ENCODE results near the gene CCDC188. TPM values are rescaled to one million over a fixed set of nuclear protein-coding genes. Genes with fewer than 3 reads are reported as not detected.

CCDC188 gene
- total RNA-seq, 1 donor from 2014 or later = not detected

DNA sequence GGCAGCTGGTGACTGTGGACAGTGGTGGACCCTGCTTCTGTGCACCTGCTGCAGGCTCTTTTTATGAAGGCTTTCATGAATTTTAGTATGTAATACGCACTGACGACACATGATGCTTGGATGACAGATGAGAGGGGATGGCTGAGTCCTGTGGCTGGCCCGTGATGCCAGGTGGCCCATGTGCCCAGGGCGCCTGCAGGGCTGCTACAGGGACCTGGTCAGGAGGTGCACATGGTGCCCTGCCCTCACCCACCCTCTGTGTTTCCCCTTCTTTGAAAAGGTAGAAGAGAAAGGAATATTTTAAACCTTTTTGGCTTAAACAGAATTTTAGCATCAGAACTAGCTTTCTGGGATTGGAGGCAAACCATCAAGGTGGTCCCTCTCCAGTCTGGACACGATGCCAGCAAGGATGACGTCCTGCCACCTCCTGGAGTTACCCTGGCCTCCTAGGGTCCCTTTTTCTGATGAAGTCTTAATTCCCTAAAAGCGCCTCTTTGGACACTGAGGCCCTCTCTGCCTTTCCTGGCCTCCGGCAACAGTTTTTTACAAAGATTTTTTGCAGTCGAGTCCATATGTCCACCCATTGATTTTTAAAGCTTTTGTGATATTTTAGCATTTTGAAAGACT lies 40.4 kb downstream of the CCDC188 start:
- Histone ChIP-seq H2AFZ (ENCODE audit: low read depth, low read length) (no peak overlapping the region), H3K4me3 (ENCODE audit: insufficient read depth, low read depth, low read length) (no peak overlapping the region), H3K27me3 (ENCODE audit: insufficient read depth, low read length) (no peaks in the 10 kb centered on the region), H3K79me2 (ENCODE audit: insufficient read depth, low read length) (peaks cover 31% of the 10 kb centered on the region), H3K4me2 (ENCODE audit: low read length) (no peak overlapping the region), H4K20me1 (ENCODE audit: insufficient read depth, low read length) (peaks cover 80% of the 10 kb centered on the region), H3K4me1 (ENCODE audit: insufficient read depth, low read length) (no peaks in the 10 kb centered on the region), H3K9me3 (ENCODE audit: insufficient read depth, low read depth, low read length) (no peaks in the 10 kb centered on the region), H3K36me3 (ENCODE audit: insufficient read depth, low read length) (peaks cover 46% of the 10 kb centered on the region), H3K27ac (ENCODE audit: low read depth, low read length) (no peak overlapping the region), H3K9ac (ENCODE audit: low read length) (no peak overlapping the region)
- DNase-seq (ENCODE audit: low read depth) (no peak), FAIRE-seq (no peak)
- Mint-ChIP-seq H3K9me3 (ENCODE audit: unreplicated experiment) (no peaks in the 10 kb centered on the region), H3K4me3 (ENCODE audit: unreplicated experiment) (no peak overlapping the region), H3K36me3 (ENCODE audit: low read depth, unreplicated experiment) (peaks cover 13% of the 10 kb centered on the region), H3K27me3 (ENCODE audit: low read depth, unreplicated experiment) (no peaks in the 10 kb centered on the region), H3K4me1 (ENCODE audit: low read depth, unreplicated experiment) (no peaks in the 10 kb centered on the region), H3K27ac (ENCODE audit: unreplicated experiment) (no peak overlapping the region)
- TF ChIP-seq EZH2 (IDR thresholded peaks at IDR 0.05; ENCODE audit: insufficient read depth, low read length) = no peak
- TF ChIP-seq, protein P1, sequence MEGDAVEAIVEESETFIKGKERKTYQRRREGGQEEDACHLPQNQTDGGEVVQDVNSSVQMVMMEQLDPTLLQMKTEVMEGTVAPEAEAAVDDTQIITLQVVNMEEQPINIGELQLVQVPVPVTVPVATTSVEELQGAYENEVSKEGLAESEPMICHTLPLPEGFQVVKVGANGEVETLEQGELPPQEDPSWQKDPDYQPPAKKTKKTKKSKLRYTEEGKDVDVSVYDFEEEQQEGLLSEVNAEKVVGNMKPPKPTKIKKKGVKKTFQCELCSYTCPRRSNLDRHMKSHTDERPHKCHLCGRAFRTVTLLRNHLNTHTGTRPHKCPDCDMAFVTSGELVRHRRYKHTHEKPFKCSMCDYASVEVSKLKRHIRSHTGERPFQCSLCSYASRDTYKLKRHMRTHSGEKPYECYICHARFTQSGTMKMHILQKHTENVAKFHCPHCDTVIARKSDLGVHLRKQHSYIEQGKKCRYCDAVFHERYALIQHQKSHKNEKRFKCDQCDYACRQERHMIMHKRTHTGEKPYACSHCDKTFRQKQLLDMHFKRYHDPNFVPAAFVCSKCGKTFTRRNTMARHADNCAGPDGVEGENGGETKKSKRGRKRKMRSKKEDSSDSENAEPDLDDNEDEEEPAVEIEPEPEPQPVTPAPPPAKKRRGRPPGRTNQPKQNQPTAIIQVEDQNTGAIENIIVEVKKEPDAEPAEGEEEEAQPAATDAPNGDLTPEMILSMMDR (IDR thresholded peaks at IDR 0.05; ENCODE audit: insufficient read depth, low read depth, low read length) = no peak

- DNase-seq (ENCODE audit: low read depth) (no peak), FAIRE-seq (no peak)
- Histone ChIP-seq H4K20me1 (ENCODE audit: insufficient read depth, low read length) (peaks cover 88% of the 10 kb centered on the region), H3K79me2 (ENCODE audit: insufficient read depth, low read length) (peaks cover 31% of the 10 kb centered on the region), H3K27me3 (ENCODE audit: insufficient read depth, low read length) (no peaks in the 10 kb centered on the region), H3K27ac (ENCODE audit: low read depth, low read length) (no peak overlapping the region), H3K4me3 (ENCODE audit: insufficient read depth, low read depth, low read length) (no peak overlapping the region), H3K4me2 (ENCODE audit: low read length) (no peak overlapping the region), H3K36me3 (ENCODE audit: insufficient read depth, low read length) (peaks cover 52% of the 10 kb centered on the region), H3K9me3 (ENCODE audit: insufficient read depth, low read depth, low read length) (no peaks in the 10 kb centered on the region), H3K4me1 (ENCODE audit: insufficient read depth, low read length) (no peaks in the 10 kb centered on the region), H2AFZ (ENCODE audit: low read depth, low read length) (no peak overlapping the region), H3K9ac (ENCODE audit: low read length) (no peak overlapping the region)
- Mint-ChIP-seq H3K36me3 (ENCODE audit: low read depth, unreplicated experiment) (peaks cover 11% of the 10 kb centered on the region), H3K4me1 (ENCODE audit: low read depth, unreplicated experiment) (peaks cover 2% of the 10 kb centered on the region), H3K27ac (ENCODE audit: unreplicated experiment) (no peak overlapping the region), H3K4me3 (ENCODE audit: unreplicated experiment) (no peak overlapping the region), H3K27me3 (ENCODE audit: low read depth, unreplicated experiment) (no peaks in the 10 kb centered on the region), H3K9me3 (ENCODE audit: unreplicated experiment) (no peaks in the 10 kb centered on the region)
- TF ChIP-seq, protein P1 (IDR thresholded peaks at IDR 0.05; ENCODE audit: insufficient read depth, low read depth, low read length) = no peak
Observed at GRCh38 chr22:20109411-20110358, 41.2 kb downstream of the CCDC188 start.
